Activated naive CD8-positive, alpha-beta T cell treated with anti-CD3 and anti-CD28 coated beads for 36 hours (primary cell): ENCODE data around the gene MYRIP. TPM values are rescaled to one million over a fixed set of nuclear protein-coding genes. Genes with fewer than 3 reads are reported as not detected.
"Not testable (repeated sequence)": the region's sequence is repeated elsewhere in the genome, so short reads cannot be mapped to it uniquely, and the experiment has no call there.

Source experiments
- DNase-seq: peaks from one replicate; pipeline ENCODE4 v3.0.0; 2021
- H3K27ac Mint-ChIP-seq: one replicate; pipeline ENCODE4 v1.8.0; 2022; ENCODE audit warnings: mild to moderate bottlenecking, moderate library complexity, mixed read lengths
- H3K27me3 Mint-ChIP-seq: one replicate; pipeline ENCODE4 v1.8.0; 2022; ENCODE audit warnings: mild to moderate bottlenecking, mixed read lengths
- H3K36me3 Mint-ChIP-seq: one replicate; pipeline ENCODE4 v1.8.0; 2021; ENCODE audit warnings: mild to moderate bottlenecking, mixed read lengths
- H3K4me1 Mint-ChIP-seq: one replicate; pipeline ENCODE4 v1.8.0; 2021; ENCODE audit warnings: mixed read lengths
- H3K4me3 Mint-ChIP-seq: one replicate; pipeline ENCODE4 v1.8.0; 2022; ENCODE audit warnings: mild to moderate bottlenecking, moderate library complexity, mixed read lengths
- H3K9me3 Mint-ChIP-seq: one replicate; pipeline ENCODE4 v1.8.0; 2022; ENCODE audit warnings: mixed read lengths
- total RNA-seq, 2 experiments: library from RNA; stranded (reverse); gene quantifications; one replicate each; pipeline ENCODE4 v1.2.3, GENCODE V29; 2021

MYRIP gene
- total RNA-seq, 2 experiments from 2014 or later, result not detected

GRCh38 chr3:39791603-39792002 is 17.8 kb upstream of the MYRIP start:
- DNase-seq, result no peak
- no peaks in the 10 kb centered on the region for H3K9me3 Mint-ChIP-seq
- H3K4me3 Mint-ChIP-seq, result no peak overlapping the region
- H3K27ac Mint-ChIP-seq, result no peak overlapping the region
- no peaks in the 10 kb centered on the region for H3K36me3 Mint-ChIP-seq
- no peaks in the 10 kb centered on the region for H3K4me1 Mint-ChIP-seq
- H3K27me3 Mint-ChIP-seq, result peaks cover 9% of the 10 kb centered on the region

- Mint-ChIP-seq H3K9me3 (no peaks in the 10 kb centered on the region), H3K27me3 (peaks cover 10% of the 10 kb centered on the region), H3K4me1 (no peaks in the 10 kb centered on the region), H3K4me3 (no peak overlapping the region), H3K27ac (no peak overlapping the region), H3K36me3 (no peaks in the 10 kb centered on the region)
- no peak for DNase-seq
Measured at GRCh38 chr3:39794880-39795279, 14.5 kb upstream of the MYRIP start.

- Mint-ChIP-seq H3K36me3 (peaks cover 1% of the 10 kb centered on the region), H3K4me1 (no peaks in the 10 kb centered on the region), H3K27ac (no peak overlapping the region), H3K27me3 (peaks cover 34% of the 10 kb centered on the region), H3K4me3 (no peak overlapping the region), H3K9me3 (peaks cover 3% of the 10 kb centered on the region)
- DNase-seq, result no peak
Measured at GRCh38 chr3:39801216-39801615, 8.2 kb upstream of the MYRIP start.

- not testable (repeated sequence) for H3K36me3 Mint-ChIP-seq, H3K4me1 Mint-ChIP-seq, H3K27ac Mint-ChIP-seq, H3K4me3 Mint-ChIP-seq, DNase-seq, H3K9me3 Mint-ChIP-seq
- H3K27me3 Mint-ChIP-seq, result peaks cover 44% of the 10 kb centered on the region
Measured at GRCh38 chr3:39802486-39802885, 6.9 kb upstream of the MYRIP start.

- Mint-ChIP-seq H3K4me3 (no peak overlapping the region), H3K36me3 (peaks cover 1% of the 10 kb centered on the region), H3K4me1 (peaks cover 3% of the 10 kb centered on the region), H3K27ac (no peak overlapping the region), H3K27me3 (peaks cover 59% of the 10 kb centered on the region), H3K9me3 (peaks cover 3% of the 10 kb centered on the region)
- DNase-seq, result no peak
Measured at GRCh38 chr3:39803956-39804355, 5.5 kb upstream of the MYRIP start.

GRCh38 chr3:39804951-39805350 is 4.5 kb upstream of the MYRIP start:
- Mint-ChIP-seq H3K4me1 (peaks cover 6% of the 10 kb centered on the region), H3K4me3 (no peak overlapping the region), H3K9me3 (peaks cover 3% of the 10 kb centered on the region), H3K27me3 (peaks cover 58% of the 10 kb centered on the region), H3K36me3 (peaks cover 1% of the 10 kb centered on the region), H3K27ac (no peak overlapping the region)
- DNase-seq, result no peak

- Mint-ChIP-seq H3K4me3 (no peak overlapping the region), H3K27me3 (peaks cover 62% of the 10 kb centered on the region), H3K4me1 (peaks cover 13% of the 10 kb centered on the region), H3K27ac (no peak overlapping the region), H3K9me3 (peaks cover 3% of the 10 kb centered on the region), H3K36me3 (peaks cover 3% of the 10 kb centered on the region)
- no peak for DNase-seq
Measured at GRCh38 chr3:39805650-39806049, 3.8 kb upstream of the MYRIP start.

- Mint-ChIP-seq H3K36me3 (peaks cover 3% of the 10 kb centered on the region), H3K9me3 (peaks cover 3% of the 10 kb centered on the region), H3K4me3 (no peak overlapping the region), H3K27me3 (peaks cover 67% of the 10 kb centered on the region), H3K27ac (no peak overlapping the region), H3K4me1 (peaks cover 17% of the 10 kb centered on the region)
- DNase-seq, result no peak
Measured at GRCh38 chr3:39806820-39807219, 2.6 kb upstream of the MYRIP start.

GRCh38 chr3:39808467-39809180 is 785 bp upstream of the MYRIP start:
- H3K27me3 Mint-ChIP-seq, result peaks cover 80% of the 10 kb centered on the region
- H3K36me3 Mint-ChIP-seq, result peaks cover 2% of the 10 kb centered on the region
- H3K27ac Mint-ChIP-seq, result no peak overlapping the region
- DNase-seq, result no peak
- H3K4me3 Mint-ChIP-seq, result peak overlapping the region; percentile 44
- H3K9me3 Mint-ChIP-seq, result peaks cover 3% of the 10 kb centered on the region
- H3K4me1 Mint-ChIP-seq, result peaks cover 17% of the 10 kb centered on the region

- no peak for DNase-seq
Measured at GRCh38 chr3:39809995-39810595, 686 bp downstream of the MYRIP start.

GRCh38 chr3:39810647-39811161 is 1.3 kb downstream of the MYRIP start:
- H3K4me3 Mint-ChIP-seq, result no peak overlapping the region
- H3K27ac Mint-ChIP-seq, result no peak overlapping the region
- peaks cover 17% of the 10 kb centered on the region for H3K4me1 Mint-ChIP-seq
- peak; percentile 5 for DNase-seq
- peaks cover 2% of the 10 kb centered on the region for H3K36me3 Mint-ChIP-seq
- peaks cover 68% of the 10 kb centered on the region for H3K27me3 Mint-ChIP-seq
- H3K9me3 Mint-ChIP-seq, result no peaks in the 10 kb centered on the region

More at GRCh38 chr3:39809995-39810595, 686 bp downstream of the MYRIP start:
- H3K36me3 Mint-ChIP-seq, result peaks cover 2% of the 10 kb centered on the region
- peaks cover 17% of the 10 kb centered on the region for H3K4me1 Mint-ChIP-seq
- peaks cover 72% of the 10 kb centered on the region for H3K27me3 Mint-ChIP-seq
- H3K4me3 Mint-ChIP-seq, result peak overlapping the region; percentile 69
- H3K9me3 Mint-ChIP-seq, result no peaks in the 10 kb centered on the region
- H3K27ac Mint-ChIP-seq, result no peak overlapping the region

- H3K4me3 Mint-ChIP-seq, result no peak overlapping the region
Measured at GRCh38 chr3:39811561-39811960, 2.2 kb downstream of the MYRIP start.

GRCh38 chr3:39812537-39812936 is 3.1 kb downstream of the MYRIP start:
- Mint-ChIP-seq H3K4me3 (no peak overlapping the region), H3K9me3 (no peaks in the 10 kb centered on the region), H3K36me3 (peaks cover 2% of the 10 kb centered on the region), H3K27me3 (peaks cover 52% of the 10 kb centered on the region), H3K27ac (no peak overlapping the region), H3K4me1 (peaks cover 17% of the 10 kb centered on the region)
- no peak for DNase-seq

More at GRCh38 chr3:39811561-39811960, 2.2 kb downstream of the MYRIP start:
- Mint-ChIP-seq H3K9me3 (no peaks in the 10 kb centered on the region), H3K27me3 (peaks cover 61% of the 10 kb centered on the region), H3K36me3 (peaks cover 2% of the 10 kb centered on the region), H3K4me1 (peaks cover 17% of the 10 kb centered on the region), H3K27ac (no peak overlapping the region)
- DNase-seq, result no peak

GRCh38 chr3:39814007-39814406 is 4.6 kb downstream of the MYRIP start:
- DNase-seq, result no peak
- no peak overlapping the region for H3K27ac Mint-ChIP-seq
- H3K27me3 Mint-ChIP-seq, result peaks cover 38% of the 10 kb centered on the region
- no peak overlapping the region for H3K4me3 Mint-ChIP-seq
- peaks cover 13% of the 10 kb centered on the region for H3K4me1 Mint-ChIP-seq
- no peaks in the 10 kb centered on the region for H3K9me3 Mint-ChIP-seq
- H3K36me3 Mint-ChIP-seq, result peaks cover 2% of the 10 kb centered on the region

- no peak overlapping the region for H3K27ac Mint-ChIP-seq
- H3K36me3 Mint-ChIP-seq, result no peaks in the 10 kb centered on the region
- no peak for DNase-seq
- H3K4me1 Mint-ChIP-seq, result no peaks in the 10 kb centered on the region
- no peaks in the 10 kb centered on the region for H3K9me3 Mint-ChIP-seq
- H3K4me3 Mint-ChIP-seq, result no peak overlapping the region
- no peaks in the 10 kb centered on the region for H3K27me3 Mint-ChIP-seq
Measured at GRCh38 chr3:39819899-39820298, 10.5 kb downstream of the MYRIP start.

- H3K9me3 Mint-ChIP-seq, H3K4me3 Mint-ChIP-seq, H3K27ac Mint-ChIP-seq, H3K36me3 Mint-ChIP-seq, H3K4me1 Mint-ChIP-seq, DNase-seq: not testable (repeated sequence)
- H3K27me3 Mint-ChIP-seq, result peaks cover 28% of the 10 kb centered on the region
Measured at GRCh38 chr3:39833764-39834163, 24.4 kb downstream of the MYRIP start.
